Superior temporal gyrus (tissue), 1 donor: ENCODE measurements around the gene EFCAB7.
A peak's percentile ranks its signal among the peaks of the same experiment; 100 is the strongest.

Experiments
- DNase-seq: peaks from one replicate; pipeline ENCODE4 v3.0.0-alpha.2; 2016; ENCODE audit errors: extremely low spot score

Gene EFCAB7

GRCh38 chr1:63603810-63604209 lies 80.5 kb downstream of the EFCAB7 start:
- DNase-seq, result no peak

- no peak for DNase-seq
Observed at GRCh38 chr1:63607322-63607721, 84.0 kb downstream of the EFCAB7 start.

- DNase-seq, result no peak
Observed at GRCh38 chr1:63611231-63611630, 87.9 kb downstream of the EFCAB7 start.

GRCh38 chr1:63612564-63612963 lies 89.2 kb downstream of the EFCAB7 start:
- DNase-seq, result no peak

- no peak for DNase-seq
Observed at GRCh38 chr1:63612971-63613370, 89.6 kb downstream of the EFCAB7 start.

- DNase-seq, result peak; percentile 98
Observed at GRCh38 chr1:63615768-63616420, 92.6 kb downstream of the EFCAB7 start.

- DNase-seq, result no peak
Observed at GRCh38 chr1:63617450-63617849, 94.1 kb downstream of the EFCAB7 start.

- no peak for DNase-seq
Observed at GRCh38 chr1:63618011-63618410, 94.7 kb downstream of the EFCAB7 start.

- DNase-seq, result no peak
Observed at GRCh38 chr1:63619558-63619957, 96.2 kb downstream of the EFCAB7 start.

- DNase-seq, result no peak
Observed at GRCh38 chr1:63620671-63621070, 97.3 kb downstream of the EFCAB7 start.

- DNase-seq, result no peak
Observed at GRCh38 chr1:63621075-63621474, 97.8 kb downstream of the EFCAB7 start.

- no peak for DNase-seq
Observed at GRCh38 chr1:63621698-63622097, 98.4 kb downstream of the EFCAB7 start.
